GM21360 (cell line): ENCODE data around the gene C2orf78.

Source experiments
- ATAC-seq: cut with Tn5 transposase; IDR thresholded peaks from one replicate; pipeline ENCODE4 v1.9.1; 2021; ENCODE audit warnings: mild to moderate bottlenecking, moderate library complexity; ENCODE audit not compliant: unreplicated experiment

C2orf78 gene

GRCh38 chr2:73837847-73838585 is 54.0 kb downstream of the C2orf78 start:
- ATAC-seq: no peak

DNA sequence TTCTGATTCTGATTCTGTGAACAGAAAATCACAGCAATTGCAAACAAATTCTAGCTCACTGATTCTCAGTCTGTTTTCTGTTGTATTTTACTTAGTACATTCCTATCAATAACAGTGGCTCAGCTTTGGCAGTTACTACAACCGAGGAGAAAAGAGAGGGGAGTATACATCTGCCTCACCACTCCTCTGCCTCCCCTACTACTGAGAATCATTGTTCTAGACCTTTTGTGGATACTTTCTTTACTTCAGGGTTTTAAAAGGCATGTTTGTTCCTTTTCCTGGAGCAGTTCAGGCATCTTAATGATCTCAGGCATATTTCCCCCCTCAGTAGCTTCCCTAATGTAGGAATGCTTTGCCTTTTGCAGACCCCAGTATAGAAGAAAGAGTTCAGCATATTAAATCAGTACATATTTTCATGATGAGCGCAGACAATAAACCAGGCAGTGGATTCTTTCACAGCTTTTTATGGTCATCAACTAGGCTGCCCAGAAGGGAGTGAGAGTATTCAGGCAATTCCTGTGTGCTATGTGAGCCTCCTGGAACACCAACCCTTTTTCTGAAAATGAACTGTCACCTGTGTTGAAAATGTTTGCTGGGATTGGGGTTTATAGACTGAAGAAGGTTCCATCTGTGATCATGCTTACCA is 55.0 kb downstream of the C2orf78 start:
- ATAC-seq: no peak

DNA sequence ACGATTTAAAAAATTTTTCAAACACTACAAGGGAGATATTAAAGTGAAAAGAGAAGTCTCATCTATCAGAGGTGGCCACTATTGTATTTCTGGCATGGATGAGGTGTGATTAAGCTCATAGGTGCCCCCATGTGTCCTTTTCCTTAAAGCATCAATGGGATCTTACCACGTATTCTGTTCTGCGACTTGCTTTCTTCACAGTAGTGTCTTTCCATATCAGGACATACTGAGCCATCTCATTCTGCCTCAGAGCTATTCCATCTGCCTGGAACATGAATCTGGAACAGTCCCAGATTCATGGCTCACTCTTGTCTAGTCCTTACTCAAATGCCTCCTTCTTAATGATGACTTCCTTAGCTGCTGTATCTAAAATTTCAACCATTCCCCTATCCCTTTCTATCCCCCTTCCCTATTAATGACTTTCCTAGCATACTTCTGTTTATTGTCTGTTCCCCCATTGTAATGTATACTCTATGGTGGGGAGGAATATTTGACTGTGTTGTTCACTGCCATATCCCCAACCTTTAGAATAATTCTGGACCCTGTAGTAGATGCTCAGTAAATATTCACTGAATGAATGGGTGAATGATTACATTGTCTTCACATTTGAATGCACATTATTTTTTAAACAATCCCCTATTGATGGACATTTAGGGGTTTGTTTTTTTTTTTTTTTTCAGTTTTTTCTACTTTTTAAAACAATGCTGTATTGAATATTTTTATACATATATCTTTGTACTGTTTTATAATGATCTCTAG is 55.8 kb downstream of the C2orf78 start:
- no peak for ATAC-seq

- no peak for ATAC-seq
These were observed 58.1 kb downstream of the C2orf78 start for GRCh38 chr2:73841912-73842738.

GRCh38 chr2:73842739-73843019 is 58.7 kb downstream of the C2orf78 start:
- ATAC-seq: no peak

DNA sequence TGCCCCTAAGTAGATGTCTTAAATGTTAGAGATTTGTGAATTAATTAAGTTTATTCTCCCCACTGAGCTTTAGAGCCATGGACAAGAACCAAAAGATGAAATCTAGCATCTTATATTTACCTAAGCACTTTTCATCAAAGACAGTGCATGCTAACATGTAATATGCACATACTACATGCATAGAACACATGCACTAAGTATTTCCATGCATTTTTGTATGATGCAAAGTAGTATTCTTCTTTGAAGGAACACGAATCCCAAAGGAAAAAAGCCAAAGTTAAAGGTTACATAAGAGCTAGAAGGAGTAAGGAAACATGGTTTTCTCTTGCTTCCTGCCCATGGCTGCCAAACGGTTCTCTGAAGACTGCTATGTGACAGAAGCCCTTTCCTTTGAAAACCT is 60.1 kb downstream of the C2orf78 start:
- ATAC-seq: no peak

DNA sequence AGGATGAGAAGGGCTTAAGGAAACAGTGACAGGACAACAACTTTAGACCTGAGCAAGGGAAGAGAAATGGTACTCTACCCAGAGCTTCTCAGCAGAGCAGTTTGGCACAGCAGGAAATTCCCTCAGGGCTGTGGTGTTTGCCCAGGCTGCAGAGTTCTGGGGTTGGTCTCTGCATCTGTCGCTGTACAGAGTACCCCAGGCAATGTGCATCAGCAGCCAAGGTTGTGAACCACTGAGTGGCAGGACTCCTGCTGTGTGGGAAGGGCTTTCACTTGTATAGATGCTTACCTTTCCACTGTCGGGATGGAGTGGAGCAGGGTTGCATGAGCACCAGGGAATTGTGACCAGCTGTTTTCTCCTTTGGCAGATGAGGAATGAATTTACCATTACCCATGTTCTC is 66.0 kb downstream of the C2orf78 start:
- no peak for ATAC-seq

DNA sequence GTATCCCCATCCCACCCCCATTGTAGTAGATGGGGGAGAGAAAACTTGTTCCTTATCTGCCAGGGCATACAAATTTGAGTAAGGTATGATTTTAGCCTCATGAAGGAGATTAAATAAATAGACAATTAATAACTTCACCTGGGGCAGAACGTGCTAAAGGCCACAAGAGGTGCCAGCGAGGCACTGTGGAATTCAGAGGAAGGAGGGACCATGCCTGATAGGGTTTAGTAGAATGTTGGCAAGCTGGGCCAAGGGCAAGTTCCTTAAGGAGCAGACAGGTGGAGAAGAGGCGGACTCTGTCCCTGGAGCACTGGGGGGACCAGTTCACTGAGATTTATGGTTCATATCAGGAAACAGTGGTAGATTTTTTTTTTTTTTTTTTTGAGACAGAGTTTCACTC is 67.3 kb downstream of the C2orf78 start:
- no peak for ATAC-seq

DNA sequence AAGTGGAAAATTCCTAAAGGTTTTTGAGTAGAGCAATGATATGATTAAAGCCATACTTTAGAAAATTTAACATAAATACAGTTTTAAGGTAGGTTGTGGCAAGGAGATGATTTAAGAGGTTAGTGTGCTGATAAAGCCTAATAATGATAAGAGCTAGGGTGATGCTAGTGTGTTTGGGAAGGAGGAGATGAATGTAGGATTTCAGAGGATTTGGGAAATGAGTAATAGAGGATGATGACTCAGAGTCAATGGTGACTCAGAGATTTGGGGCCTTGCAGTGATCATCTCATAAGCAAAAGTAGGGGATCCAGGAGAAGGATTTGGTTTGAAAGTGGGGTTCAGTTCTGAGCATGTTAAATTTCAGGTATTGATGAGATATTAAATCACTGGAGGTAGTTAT is 68.0 kb downstream of the C2orf78 start:
- no peak for ATAC-seq

- no peak for ATAC-seq
These were observed 71.5 kb downstream of the C2orf78 start for GRCh38 chr2:73855526-73855925.

DNA sequence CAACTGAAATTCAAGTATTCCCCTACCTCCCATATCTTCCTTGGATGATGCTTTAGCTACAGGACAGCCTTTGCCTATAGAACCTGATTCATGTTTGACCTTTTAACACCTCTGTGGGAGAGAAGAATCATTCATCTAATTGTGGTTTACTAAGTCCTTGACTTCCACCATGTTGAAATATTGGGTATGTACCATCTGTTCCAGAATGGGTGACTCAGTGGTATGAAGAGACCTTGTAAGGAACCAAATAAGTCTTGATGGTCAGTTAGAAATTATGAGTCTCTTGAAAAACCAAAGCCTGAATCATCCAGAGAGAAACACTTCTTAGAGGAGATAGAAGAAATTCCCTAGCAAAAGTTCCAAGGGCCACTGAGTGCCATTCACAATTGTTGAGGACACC is 72.2 kb downstream of the C2orf78 start:
- ATAC-seq: no peak

GRCh38 chr2:73859721-73860586 is 76.0 kb downstream of the C2orf78 start:
- no peak for ATAC-seq

- ATAC-seq: no peak
These were observed 79.0 kb downstream of the C2orf78 start for GRCh38 chr2:73862987-73863386.
